Measurements from ENCODE around the gene KIRREL1. TPM values are rescaled to one million over a fixed set of nuclear protein-coding genes. Genes with fewer than 3 reads are reported as not detected.

The KIRREL1 gene
- total and polyA plus RNA-seq, 2 experiments from 2014 or later, result 5.1 to 35.2 TPM

GRCh38 chr1:158002022-158002630 is 8.7 kb downstream of the KIRREL1 start:
- Histone ChIP-seq H2AFZ (no peak overlapping the region), H3F3A (replicated peaks; ENCODE audit: low read depth) (no peaks in the 10 kb centered on the region), H3K27me3 (ENCODE audit: insufficient read depth) (no peaks in the 10 kb centered on the region), H3K4me1 (ENCODE audit: insufficient read depth) (peaks cover 66% of the 10 kb centered on the region), H3K4me2 (peak overlapping the region; percentile 66), H3K36me3 (ENCODE audit: insufficient read depth) (no peaks in the 10 kb centered on the region), H3K27ac (ENCODE audit: low read depth) (peak overlapping the region; percentile 89), H3K9me2 (ENCODE audit: insufficient read depth) (no peaks in the 10 kb centered on the region), H3K4me3 (no peak overlapping the region), H3K79me2 (replicated peaks; ENCODE audit: insufficient read depth) (peaks cover 100% of the 10 kb centered on the region), H4K20me1 (replicated peaks; ENCODE audit: insufficient read depth) (peaks cover 18% of the 10 kb centered on the region; the same call in 1 of the 2 replicates)
- no peaks in the 10 kb centered on the region for H3K9me3 Mint-ChIP-seq
- H3K27ac Mint-ChIP-seq, result peak overlapping the region; percentile 61
- DNase-seq (ENCODE audit: low spot score), result peak; percentile 71
- H3K4me1 Mint-ChIP-seq, result peaks cover 78% of the 10 kb centered on the region
- H3K36me3 Mint-ChIP-seq (ENCODE audit: low read depth), result peaks cover 3% of the 10 kb centered on the region; the same call in 1 of the 3 replicates
- H3K4me3 Mint-ChIP-seq, result peak overlapping the region; percentile 8; the same call in 1 of the 3 replicates
- peaks cover 2% of the 10 kb centered on the region for H3K27me3 Mint-ChIP-seq (ENCODE audit: insufficient read depth, low read depth, poor library complexity)
- TF ChIP-seq CTCF (conservative IDR thresholded peaks at IDR 0.05; ENCODE audit: low read depth in 2 of 2) (peak; percentile 11 to 22; a peak in 1 of 4 replicates), JUNB (IDR thresholded peaks at IDR 0.05; ENCODE audit: unreplicated experiment) (no peak), STAT1 (IDR thresholded peaks at IDR 0.05; ENCODE audit: unreplicated experiment) (no peak)
- peak; percentile 17 for ATAC-seq

DNA sequence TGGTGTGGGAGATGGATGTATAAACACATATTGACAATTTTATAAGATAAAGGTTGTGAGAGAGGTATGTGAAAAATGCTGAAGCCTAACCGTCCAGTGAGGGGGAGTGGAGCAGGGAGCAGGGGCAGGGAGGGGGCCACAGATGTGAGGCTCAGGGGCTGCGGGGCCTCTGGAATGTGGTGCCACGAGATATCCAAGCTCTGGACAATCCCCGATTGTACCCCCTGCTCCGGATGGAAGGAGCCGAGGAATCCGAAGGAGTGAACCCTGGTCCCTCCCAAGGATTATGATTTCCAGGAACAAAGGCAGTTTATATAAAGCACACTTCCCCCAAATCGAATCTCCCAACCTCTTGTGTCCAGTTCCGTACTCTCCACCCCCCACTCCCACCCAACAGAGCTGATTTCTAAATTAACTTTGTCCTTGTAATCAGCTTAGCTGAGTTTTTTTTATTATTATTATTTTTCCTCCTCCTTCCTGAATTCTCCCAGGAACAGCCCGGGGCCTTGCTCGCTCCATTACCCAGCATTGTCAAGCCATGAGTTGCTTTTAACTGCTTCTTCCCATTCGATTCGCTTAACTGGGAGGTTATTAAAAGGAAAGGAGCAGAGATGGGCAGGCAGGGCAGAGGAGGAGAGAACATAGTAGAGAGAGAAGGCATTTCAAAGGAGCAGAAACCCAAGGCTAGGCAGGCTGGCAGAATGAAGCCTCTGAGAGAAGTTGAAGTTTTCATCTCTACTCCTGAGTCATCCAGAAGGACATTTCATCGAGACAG is 9.4 kb downstream of the KIRREL1 start:
- peak overlapping the region; percentile 66; the same call in 1 of the 2 replicates for H3K4me2 ChIP-seq
- TF ChIP-seq JUNB (IDR thresholded peaks at IDR 0.05; ENCODE audit: unreplicated experiment), result no peak
- no peak for TF ChIP-seq ZNF331 (CRISPR knock-in tag; IDR thresholded peaks at IDR 0.05; ENCODE audit: low read depth)
- no peak for TF ChIP-seq STAT1 (IDR thresholded peaks at IDR 0.05; ENCODE audit: unreplicated experiment)
- TF ChIP-seq, protein P1, sequence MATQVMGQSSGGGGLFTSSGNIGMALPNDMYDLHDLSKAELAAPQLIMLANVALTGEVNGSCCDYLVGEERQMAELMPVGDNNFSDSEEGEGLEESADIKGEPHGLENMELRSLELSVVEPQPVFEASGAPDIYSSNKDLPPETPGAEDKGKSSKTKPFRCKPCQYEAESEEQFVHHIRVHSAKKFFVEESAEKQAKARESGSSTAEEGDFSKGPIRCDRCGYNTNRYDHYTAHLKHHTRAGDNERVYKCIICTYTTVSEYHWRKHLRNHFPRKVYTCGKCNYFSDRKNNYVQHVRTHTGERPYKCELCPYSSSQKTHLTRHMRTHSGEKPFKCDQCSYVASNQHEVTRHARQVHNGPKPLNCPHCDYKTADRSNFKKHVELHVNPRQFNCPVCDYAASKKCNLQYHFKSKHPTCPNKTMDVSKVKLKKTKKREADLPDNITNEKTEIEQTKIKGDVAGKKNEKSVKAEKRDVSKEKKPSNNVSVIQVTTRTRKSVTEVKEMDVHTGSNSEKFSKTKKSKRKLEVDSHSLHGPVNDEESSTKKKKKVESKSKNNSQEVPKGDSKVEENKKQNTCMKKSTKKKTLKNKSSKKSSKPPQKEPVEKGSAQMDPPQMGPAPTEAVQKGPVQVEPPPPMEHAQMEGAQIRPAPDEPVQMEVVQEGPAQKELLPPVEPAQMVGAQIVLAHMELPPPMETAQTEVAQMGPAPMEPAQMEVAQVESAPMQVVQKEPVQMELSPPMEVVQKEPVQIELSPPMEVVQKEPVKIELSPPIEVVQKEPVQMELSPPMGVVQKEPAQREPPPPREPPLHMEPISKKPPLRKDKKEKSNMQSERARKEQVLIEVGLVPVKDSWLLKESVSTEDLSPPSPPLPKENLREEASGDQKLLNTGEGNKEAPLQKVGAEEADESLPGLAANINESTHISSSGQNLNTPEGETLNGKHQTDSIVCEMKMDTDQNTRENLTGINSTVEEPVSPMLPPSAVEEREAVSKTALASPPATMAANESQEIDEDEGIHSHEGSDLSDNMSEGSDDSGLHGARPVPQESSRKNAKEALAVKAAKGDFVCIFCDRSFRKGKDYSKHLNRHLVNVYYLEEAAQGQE (IDR thresholded peaks at IDR 0.05; ENCODE audit: unreplicated experiment), result no peak
- TF ChIP-seq POLR2AphosphoS5 (IDR thresholded peaks at IDR 0.05; ENCODE audit: low read depth), result no peak
- TF ChIP-seq NANOG (IDR thresholded peaks at IDR 0.05; ENCODE audit: borderline replicate concordance), result no peak
- TF ChIP-seq ZNF114 (CRISPR knock-in tag; IDR thresholded peaks at IDR 0.05), result no peak
- TF ChIP-seq ETS1 (IDR thresholded peaks at IDR 0.05), result no peak
- TF ChIP-seq EZH2phosphoT487 (IDR thresholded peaks at IDR 0.05; ENCODE audit: unreplicated experiment), result no peak
- peaks cover 18% of the 10 kb centered on the region; the same call in 1 of the 2 replicates for H4K20me1 ChIP-seq (replicated peaks; ENCODE audit: insufficient read depth)
- H3F3A ChIP-seq (replicated peaks; ENCODE audit: low read depth), result no peaks in the 10 kb centered on the region
- no peaks in the 10 kb centered on the region for H3K36me3 ChIP-seq (ENCODE audit: insufficient read depth)
- peak; percentile 59 for ATAC-seq
- H3K4me3 ChIP-seq, result no peak overlapping the region
- peak; percentile 70 for DNase-seq (ENCODE audit: low spot score)
- no peak overlapping the region for H2AFZ ChIP-seq
- peak overlapping the region; percentile 8; the same call in 1 of the 3 replicates for H3K4me3 Mint-ChIP-seq
- H3K79me2 ChIP-seq (replicated peaks; ENCODE audit: insufficient read depth), result peaks cover 100% of the 10 kb centered on the region
- H3K4me1 Mint-ChIP-seq, result peaks cover 81% of the 10 kb centered on the region
- no peaks in the 10 kb centered on the region for H3K9me3 Mint-ChIP-seq
- H3K36me3 Mint-ChIP-seq (ENCODE audit: low read depth), result no peaks in the 10 kb centered on the region
- no peaks in the 10 kb centered on the region for H3K27me3 ChIP-seq (ENCODE audit: insufficient read depth)
- peaks cover 73% of the 10 kb centered on the region for H3K4me1 ChIP-seq (ENCODE audit: insufficient read depth)
- H3K27ac ChIP-seq (ENCODE audit: low read depth), result peak overlapping the region; percentile 89
- H3K9me2 ChIP-seq (ENCODE audit: insufficient read depth), result no peaks in the 10 kb centered on the region
- H3K27me3 Mint-ChIP-seq (ENCODE audit: insufficient read depth, low read depth, poor library complexity), result peaks cover 2% of the 10 kb centered on the region
- H3K27ac Mint-ChIP-seq, result peak overlapping the region; percentile 66; the same call in 1 of the 2 replicates

Measured in GM23338 (cell line).